ENCODE data around the gene CLDN20. TPM values are rescaled to one million over a fixed set of nuclear protein-coding genes. Genes with fewer than 3 reads are reported as not detected.
A peak's percentile ranks its signal among the peaks of the same experiment; 100 is the strongest.

Gene CLDN20
- total RNA-seq, 1 donor from 2014 or later: not detected

DNA sequence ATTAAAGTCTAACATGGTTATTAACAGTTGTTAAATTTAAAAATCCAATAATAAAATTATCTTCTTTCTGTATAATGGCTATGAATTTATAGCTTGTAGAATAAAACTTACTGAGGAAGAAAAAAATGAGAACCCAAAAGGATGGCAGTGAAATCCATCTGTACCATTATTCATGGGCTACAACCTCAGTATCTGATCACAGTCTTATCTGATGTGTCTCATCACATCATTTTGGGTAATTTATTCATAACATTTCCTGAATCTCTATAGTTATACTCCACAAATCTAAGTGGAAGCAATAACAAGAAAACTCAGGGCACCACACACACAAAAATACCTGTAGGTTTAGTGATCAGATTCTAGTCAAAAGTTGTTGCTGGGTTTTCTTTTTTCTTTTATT lies 7.3 kb downstream of the CLDN20 start:
- DNase-seq (ENCODE audit: extremely low spot score in 2 of 2): no peak
- H3K27me3 ChIP-seq: no peaks in the 10 kb centered on the region
- no peaks in the 10 kb centered on the region for H3K36me3 ChIP-seq
- no peaks in the 10 kb centered on the region for H3K9me3 ChIP-seq
- TF ChIP-seq, protein P1, sequence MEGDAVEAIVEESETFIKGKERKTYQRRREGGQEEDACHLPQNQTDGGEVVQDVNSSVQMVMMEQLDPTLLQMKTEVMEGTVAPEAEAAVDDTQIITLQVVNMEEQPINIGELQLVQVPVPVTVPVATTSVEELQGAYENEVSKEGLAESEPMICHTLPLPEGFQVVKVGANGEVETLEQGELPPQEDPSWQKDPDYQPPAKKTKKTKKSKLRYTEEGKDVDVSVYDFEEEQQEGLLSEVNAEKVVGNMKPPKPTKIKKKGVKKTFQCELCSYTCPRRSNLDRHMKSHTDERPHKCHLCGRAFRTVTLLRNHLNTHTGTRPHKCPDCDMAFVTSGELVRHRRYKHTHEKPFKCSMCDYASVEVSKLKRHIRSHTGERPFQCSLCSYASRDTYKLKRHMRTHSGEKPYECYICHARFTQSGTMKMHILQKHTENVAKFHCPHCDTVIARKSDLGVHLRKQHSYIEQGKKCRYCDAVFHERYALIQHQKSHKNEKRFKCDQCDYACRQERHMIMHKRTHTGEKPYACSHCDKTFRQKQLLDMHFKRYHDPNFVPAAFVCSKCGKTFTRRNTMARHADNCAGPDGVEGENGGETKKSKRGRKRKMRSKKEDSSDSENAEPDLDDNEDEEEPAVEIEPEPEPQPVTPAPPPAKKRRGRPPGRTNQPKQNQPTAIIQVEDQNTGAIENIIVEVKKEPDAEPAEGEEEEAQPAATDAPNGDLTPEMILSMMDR (IDR thresholded peaks at IDR 0.05): no peak
- TF ChIP-seq POLR2AphosphoS5 (IDR thresholded peaks at IDR 0.05; ENCODE audit: insufficient read depth in 1 of 2, low read depth in 1 of 2) (no peak), POLR2A (IDR thresholded peaks at IDR 0.05) (no peak)
- no peak overlapping the region for H3K4me3 ChIP-seq
- no peak overlapping the region for H3K27ac ChIP-seq
- H3K4me1 ChIP-seq: peaks cover 28% of the 10 kb centered on the region
- intact Hi-C loops (cut with DNase I): no loop called here

DNA sequence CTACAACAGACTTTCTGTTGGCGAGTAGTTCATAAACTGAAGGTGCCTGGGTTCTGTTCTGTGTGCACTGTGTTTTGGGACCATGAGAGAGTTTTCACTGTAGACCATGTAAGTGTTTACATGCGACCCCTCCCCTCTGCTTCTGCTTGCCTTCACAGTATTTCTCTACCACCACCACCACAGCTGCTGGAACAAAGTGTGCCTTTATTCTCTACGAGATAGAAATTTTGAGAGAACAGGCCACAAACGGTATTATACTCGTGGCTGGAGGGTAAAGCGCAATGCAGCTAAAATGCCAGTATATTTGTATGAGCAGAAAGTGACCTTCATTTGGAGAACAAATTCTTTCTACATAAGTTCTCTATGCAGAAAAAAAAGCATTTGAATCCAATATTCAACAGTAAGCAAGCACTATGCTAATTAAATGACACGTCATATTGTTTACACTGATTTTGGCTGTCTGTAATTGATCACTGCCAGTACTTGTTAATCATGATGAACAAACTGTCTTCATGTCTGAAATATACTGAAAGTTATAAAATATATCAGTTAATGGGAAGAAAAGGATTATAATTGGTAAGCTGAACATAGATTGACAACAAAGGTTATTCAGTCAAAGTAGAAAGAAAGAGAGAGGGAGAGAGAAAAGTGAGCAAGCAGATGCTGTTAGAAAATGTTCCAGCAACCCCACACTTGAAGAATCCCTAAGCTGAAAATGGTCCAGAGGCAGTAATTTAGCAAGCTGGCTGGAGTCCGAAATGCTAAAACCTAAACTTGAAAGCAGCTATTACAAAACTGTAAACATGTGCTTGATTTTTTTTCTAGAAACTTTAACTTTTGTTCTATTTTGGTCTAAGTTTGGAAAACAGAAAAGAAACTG lies 8.8 kb downstream of the CLDN20 start:
- no peaks in the 10 kb centered on the region for H3K9me3 ChIP-seq
- no peak for DNase-seq (ENCODE audit: extremely low spot score in 2 of 2)
- no peaks in the 10 kb centered on the region for H3K27me3 ChIP-seq
- H3K27ac ChIP-seq: peak overlapping the region; percentile 7
- H3K4me1 ChIP-seq: peaks cover 28% of the 10 kb centered on the region
- intact Hi-C loops (cut with DNase I): no loop called here
- TF ChIP-seq, protein P1 (IDR thresholded peaks at IDR 0.05): no peak
- TF ChIP-seq POLR2A (IDR thresholded peaks at IDR 0.05): no peak
- TF ChIP-seq POLR2AphosphoS5 (IDR thresholded peaks at IDR 0.05; ENCODE audit: insufficient read depth in 1 of 2, low read depth in 1 of 2): peak in 1 of 2 donors; percentile 12
- no peaks in the 10 kb centered on the region for H3K36me3 ChIP-seq
- H3K4me3 ChIP-seq: no peak overlapping the region

DNA sequence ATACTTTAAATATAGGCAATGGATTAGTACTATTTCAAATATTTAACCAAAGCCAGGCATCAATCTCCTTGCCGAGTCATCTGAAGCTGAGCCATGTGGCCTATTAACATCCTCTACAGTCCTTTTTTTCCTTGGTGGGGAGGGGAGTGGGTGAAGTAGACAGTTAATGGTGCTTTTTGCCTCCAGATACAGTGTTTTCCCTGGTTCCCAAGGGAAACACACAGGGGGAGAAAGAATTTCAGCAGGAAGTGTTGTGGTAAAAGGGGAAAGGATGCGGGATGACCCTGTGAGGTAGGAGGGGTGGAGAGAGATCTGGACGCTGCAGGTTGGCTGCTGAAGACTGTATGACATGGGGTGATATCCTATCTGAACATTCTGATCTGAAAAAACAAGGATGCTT lies 9.6 kb downstream of the CLDN20 start:
- DNase-seq (ENCODE audit: extremely low spot score in 2 of 2): no peak
- Histone ChIP-seq H3K9me3 (no peaks in the 10 kb centered on the region), H3K4me1 (peaks cover 28% of the 10 kb centered on the region), H3K27ac (peak overlapping the region; percentile 31), H3K27me3 (no peaks in the 10 kb centered on the region), H3K4me3 (no peak overlapping the region), H3K36me3 (no peaks in the 10 kb centered on the region)
- intact Hi-C loops (cut with DNase I): no loop called here
- TF ChIP-seq POLR2A (IDR thresholded peaks at IDR 0.05) (no peak), POLR2AphosphoS5 (IDR thresholded peaks at IDR 0.05; ENCODE audit: insufficient read depth in 1 of 2, low read depth in 1 of 2) (no peak)
- TF ChIP-seq, protein P1 (IDR thresholded peaks at IDR 0.05): no peak

DNA sequence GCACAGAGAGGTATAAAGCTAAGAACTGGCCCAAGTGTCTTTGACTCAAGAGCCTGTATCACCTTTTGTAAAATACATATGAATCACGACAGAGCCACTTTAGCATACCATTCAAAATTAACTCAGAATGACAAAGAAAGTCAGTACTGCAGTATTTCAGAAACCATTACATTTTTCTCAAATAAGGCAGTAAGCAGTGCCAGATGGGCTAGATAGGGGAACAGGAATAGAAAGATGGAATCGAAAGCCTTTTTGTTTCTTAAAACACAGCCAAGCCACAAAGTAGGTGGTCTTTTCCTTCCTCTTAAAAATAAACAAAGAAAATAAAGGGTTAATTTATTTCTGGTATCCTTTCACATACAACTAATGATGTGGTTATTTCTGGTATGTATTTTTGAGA lies 10.3 kb downstream of the CLDN20 start:
- intact Hi-C loops (cut with DNase I): no loop called here
- Histone ChIP-seq H3K36me3 (no peaks in the 10 kb centered on the region), H3K27me3 (no peaks in the 10 kb centered on the region), H3K9me3 (no peaks in the 10 kb centered on the region), H3K4me1 (peaks cover 28% of the 10 kb centered on the region), H3K4me3 (no peak overlapping the region), H3K27ac (peak overlapping the region; percentile 31)
- DNase-seq (ENCODE audit: extremely low spot score in 2 of 2): no peak
- TF ChIP-seq, protein P1 (IDR thresholded peaks at IDR 0.05): no peak
- TF ChIP-seq POLR2AphosphoS5 (IDR thresholded peaks at IDR 0.05; ENCODE audit: insufficient read depth in 1 of 2, low read depth in 1 of 2) (no peak), POLR2A (IDR thresholded peaks at IDR 0.05) (no peak)

DNA sequence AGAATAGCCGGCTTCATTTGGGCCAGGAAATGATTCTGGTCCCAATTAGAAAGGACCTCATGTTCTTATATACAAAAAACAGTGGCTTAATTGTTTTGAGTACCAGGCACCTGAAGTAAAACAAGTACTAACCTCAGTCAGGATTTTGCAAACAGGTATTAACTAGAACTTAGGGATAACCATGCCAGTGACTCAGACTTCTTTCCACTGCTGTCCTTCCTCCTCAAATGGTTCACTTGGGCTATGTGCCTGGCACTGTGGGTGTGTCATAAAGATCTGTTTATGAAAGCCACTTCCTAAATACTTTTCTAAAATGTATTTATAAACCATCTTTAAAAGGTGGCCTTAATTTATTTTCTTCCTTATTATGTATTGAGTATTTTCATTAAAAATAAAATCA lies 10.7 kb downstream of the CLDN20 start:
- no peak overlapping the region for H3K4me3 ChIP-seq
- H3K4me1 ChIP-seq: peaks cover 28% of the 10 kb centered on the region
- no peaks in the 10 kb centered on the region for H3K36me3 ChIP-seq
- H3K27ac ChIP-seq: no peak overlapping the region
- no peak for DNase-seq (ENCODE audit: extremely low spot score in 2 of 2)
- peak in 1 of 2 donors; percentile 82 for TF ChIP-seq POLR2AphosphoS5 (IDR thresholded peaks at IDR 0.05; ENCODE audit: insufficient read depth in 1 of 2, low read depth in 1 of 2)
- TF ChIP-seq POLR2A (IDR thresholded peaks at IDR 0.05): no peak
- TF ChIP-seq, protein P1 (IDR thresholded peaks at IDR 0.05): no peak
- no peaks in the 10 kb centered on the region for H3K27me3 ChIP-seq
- intact Hi-C loops (cut with DNase I): no loop called here
- no peaks in the 10 kb centered on the region for H3K9me3 ChIP-seq
